LNCAP (cell line): ENCODE results near the gene WDR41.

Experiments
- TF ChIP-seq, protein P1 (sequence below): fragments of 450-650 bp; IDR thresholded peaks from 2 replicates; pipeline ENCODE4 v1.5.1; 2017; ENCODE audit warnings: mild to moderate bottlenecking

The WDR41 gene

DNA sequence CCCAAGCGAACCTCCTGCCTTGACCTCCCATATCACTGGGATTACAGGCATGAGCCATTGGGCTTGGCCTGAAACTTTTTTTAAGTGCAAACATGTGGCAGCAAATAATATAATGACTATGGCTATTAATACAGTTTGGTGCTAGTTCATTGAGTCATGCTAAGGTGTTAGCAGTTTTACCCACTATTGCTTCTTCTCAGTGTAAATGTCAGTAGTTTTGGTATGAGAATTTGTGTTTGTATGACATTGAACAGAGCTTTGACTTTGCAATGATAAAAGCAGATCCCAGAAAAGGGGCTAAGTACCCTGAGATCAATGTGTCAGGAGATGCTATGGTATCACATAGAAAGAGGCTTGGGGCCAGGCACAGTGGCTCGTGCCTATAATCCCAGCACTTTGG is 67.2 kb downstream of the WDR41 start:
- TF ChIP-seq, protein P1, sequence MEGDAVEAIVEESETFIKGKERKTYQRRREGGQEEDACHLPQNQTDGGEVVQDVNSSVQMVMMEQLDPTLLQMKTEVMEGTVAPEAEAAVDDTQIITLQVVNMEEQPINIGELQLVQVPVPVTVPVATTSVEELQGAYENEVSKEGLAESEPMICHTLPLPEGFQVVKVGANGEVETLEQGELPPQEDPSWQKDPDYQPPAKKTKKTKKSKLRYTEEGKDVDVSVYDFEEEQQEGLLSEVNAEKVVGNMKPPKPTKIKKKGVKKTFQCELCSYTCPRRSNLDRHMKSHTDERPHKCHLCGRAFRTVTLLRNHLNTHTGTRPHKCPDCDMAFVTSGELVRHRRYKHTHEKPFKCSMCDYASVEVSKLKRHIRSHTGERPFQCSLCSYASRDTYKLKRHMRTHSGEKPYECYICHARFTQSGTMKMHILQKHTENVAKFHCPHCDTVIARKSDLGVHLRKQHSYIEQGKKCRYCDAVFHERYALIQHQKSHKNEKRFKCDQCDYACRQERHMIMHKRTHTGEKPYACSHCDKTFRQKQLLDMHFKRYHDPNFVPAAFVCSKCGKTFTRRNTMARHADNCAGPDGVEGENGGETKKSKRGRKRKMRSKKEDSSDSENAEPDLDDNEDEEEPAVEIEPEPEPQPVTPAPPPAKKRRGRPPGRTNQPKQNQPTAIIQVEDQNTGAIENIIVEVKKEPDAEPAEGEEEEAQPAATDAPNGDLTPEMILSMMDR: no peak

DNA sequence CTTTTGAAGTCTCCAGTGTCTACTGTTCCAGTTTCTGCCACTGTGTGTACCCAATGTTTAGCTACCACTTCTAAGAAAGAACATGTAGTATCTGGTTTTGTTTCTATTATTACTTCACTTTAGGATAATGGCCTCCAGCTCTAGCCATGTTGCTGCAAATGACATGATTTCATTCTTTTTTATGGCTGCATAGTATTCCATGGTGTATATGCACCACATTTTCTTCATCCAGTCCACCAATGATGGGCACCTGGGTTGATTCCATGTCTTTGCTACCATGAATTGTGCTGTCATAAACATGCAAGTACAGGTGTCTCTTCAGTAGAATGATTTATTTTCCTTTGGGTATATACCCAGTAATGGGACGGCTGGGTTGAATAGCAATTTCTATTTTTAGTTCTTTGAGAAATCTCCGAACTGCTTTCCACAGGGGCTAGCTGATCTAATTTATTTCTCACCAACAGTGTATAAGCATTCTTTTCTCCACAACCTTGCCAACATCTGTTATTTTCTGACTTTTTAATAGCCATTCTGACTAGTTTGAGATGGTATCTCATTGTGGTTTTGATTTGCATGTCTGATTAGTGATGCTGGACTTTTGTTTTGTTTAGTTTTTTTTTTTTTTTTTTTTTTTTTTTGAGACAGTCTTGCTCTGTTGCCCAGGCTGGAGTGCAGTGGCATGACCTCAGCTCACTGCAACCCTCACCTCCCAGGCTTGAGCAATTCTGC is 68.9 kb downstream of the WDR41 start:
- TF ChIP-seq, protein P1: no peak

DNA sequence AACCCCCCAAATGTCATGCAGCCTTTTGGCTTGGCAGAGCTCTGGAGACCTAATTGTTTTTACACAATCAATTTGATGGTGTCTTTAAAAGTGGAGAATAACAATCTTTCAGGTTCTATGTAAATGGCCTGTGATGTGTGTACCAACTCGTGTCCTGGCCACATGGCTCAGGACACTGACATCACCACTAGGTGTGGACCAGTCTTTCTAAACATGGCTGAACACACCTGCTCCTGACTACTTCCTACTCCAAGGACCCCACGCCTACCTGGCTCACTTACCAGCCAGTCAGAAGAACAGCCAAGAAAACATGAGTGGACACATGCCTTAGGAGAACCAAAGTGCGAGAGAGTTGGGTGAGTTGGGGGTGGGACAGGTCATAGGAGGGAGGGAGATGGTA is 71.2 kb downstream of the WDR41 start:
- TF ChIP-seq, protein P1: no peak

DNA sequence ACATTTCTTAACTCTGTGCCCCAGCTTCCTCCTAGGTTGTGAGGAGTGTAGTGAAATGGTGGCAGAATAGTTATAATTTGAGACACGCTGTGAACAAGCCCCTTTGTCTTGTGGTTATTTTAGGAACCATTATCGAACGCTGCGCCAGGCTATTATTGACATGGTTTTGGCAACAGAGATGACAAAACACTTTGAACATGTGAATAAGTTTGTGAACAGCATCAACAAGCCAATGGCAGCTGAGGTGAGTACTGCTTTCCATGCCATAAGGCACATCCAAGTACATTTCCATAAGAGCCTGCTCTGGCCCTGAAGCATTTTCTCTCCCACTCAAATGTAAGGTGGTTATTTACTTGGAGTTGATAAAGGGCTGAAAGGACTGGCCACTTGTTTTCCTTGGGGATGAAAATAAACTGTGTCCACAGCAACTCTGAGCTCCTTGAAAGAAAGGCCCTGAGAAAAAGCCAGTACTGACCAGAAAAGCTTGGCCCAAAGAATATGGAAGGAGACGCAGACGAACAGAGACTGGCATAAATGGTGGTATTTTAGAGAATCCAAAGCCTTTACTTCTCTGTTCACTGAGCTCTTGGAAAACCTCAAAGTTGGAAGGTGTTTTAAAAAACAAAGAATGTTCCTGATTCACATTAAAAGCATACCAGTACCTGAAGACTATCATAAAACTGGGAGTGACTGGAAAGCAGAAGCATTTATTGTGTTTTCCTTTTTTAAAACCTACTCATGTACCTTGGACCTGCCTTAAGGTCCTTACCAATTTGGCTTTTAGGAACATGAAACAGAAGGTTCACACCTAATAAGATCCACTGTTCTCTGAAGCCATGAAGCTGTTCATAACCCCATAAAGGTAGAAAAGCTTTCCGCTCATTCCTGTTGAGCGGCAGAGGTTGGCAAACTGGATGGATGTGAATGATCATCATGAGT is 72.2 kb downstream of the WDR41 start:
- TF ChIP-seq, protein P1: no peak

DNA sequence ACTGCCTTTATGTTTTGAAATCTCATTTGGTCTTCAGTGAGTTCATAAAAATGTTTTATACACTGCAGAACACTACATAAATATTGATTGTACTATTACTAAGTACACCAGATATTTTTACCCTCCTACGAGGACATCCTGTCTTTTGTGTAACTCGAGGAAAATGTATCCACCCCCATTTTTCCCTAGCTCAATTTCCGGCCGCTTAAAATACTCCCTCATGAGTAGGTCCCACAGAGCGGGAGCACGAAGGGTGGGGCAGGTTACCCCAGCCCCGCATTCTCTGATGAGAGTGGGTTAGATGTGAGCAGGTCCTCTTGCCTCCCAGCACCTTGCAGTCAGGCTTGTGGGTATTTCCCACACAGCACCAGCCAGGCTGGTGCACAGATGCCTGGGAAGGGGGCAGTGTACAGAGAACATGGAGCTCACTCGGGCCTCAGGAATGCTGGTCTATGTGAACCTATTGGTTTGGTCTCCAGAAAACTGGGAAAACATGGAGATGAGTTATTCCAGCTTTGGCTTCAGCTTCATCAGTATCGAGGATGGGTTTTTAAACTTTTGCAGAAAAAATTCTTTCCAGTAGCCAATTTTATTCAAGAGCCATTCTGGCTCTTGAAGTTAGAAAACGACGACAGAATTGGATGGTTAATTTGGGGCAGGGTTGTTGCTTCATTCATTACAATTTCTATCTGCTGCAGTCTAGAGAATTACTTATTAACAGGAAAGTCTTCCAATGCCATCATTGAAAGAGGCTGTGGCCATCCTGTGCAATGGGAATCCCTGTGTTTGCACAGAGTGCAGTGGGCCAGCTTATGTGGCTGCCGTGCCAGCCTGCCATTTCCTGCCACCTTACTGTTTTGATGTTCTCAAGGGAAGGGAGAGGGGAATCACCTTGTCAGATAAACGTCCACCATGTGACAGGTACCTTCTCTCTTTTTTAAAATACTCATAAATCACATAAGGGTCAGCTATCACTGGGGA is 73.2 kb downstream of the WDR41 start:
- TF ChIP-seq, protein P1: no peak

DNA sequence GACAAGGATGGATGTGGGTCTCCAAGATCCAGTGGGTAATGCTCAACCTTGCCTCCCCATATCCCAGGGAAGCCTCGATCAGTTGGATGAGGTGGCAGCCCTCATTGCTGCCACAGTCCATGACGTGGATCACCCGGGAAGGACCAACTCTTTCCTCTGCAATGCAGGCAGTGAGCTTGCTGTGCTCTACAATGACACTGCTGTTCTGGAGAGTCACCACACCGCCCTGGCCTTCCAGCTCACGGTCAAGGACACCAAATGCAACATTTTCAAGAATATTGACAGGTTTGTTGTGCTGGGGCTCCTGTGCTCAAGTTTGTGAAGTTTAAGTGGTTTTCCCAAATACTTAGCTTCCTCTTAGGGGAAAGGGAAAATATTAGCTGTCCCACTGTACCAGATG is 74.0 kb downstream of the WDR41 start:
- TF ChIP-seq, protein P1: no peak

DNA sequence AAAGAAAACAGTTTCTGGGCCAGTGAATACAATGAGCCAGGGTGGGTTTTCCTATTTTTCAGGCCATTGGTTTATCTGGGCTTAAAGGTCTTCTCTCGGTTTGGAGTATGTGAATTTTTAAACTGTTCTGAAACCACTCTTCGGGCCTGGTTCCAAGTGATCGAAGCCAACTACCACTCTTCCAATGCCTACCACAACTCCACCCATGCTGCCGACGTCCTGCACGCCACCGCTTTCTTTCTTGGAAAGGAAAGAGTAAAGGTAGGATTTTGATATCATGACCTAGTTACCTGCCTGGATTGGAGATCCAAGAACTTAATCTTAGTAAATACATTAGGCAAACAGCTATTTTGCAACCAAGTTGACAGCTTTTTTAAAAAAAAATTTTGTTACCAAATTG is 79.1 kb downstream of the WDR41 start:
- TF ChIP-seq, protein P1: no peak
